ENCODE measurements around the gene ICAM2. TPM values are rescaled to one million over a fixed set of nuclear protein-coding genes. Genes with fewer than 3 reads are reported as not detected.
A peak's percentile ranks its signal among the peaks of the same experiment; 100 is the strongest.

ICAM2 gene
- polyA plus RNA-seq, 1 of the 3 experiments (the other 2 are of a cell fraction), result 0.08 TPM

DNA sequence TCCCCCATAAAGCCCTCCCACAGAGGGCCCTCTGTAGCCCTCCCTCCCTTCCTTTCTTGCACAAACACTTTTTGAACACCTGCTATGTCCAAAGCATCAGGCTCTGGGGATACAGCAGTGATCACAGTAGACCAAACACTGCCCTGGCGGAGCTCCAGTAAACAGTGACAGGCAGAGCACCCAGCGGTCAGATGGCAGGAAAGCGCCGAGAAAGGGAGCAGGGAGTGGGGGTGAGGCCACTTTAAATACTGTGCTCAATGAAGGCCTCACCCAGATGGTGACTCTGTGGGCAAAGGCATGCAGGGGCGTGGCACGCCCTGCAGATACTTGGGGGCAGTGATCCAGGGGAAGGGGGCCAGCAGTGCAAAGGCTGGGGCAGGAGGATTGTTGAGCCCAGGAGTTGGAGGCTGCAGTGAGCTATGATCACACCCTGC lies 14.7 kb downstream of the ICAM2 start:
- WGBS (ENCODE audit: low lambda C conversion rate), result 57% methylated on average over 6 of the region's 6 CpGs
- Histone ChIP-seq H3K9ac (no peak overlapping the region), H3K9me3 (no peaks in the 10 kb centered on the region), H3K4me2 (no peak overlapping the region), H3K36me3 (replicated peaks in 1 of 2; ENCODE audit: control insufficient read depth in 1 of 2, insufficient read depth in 2 of 2, low read length in 1 of 2) (no peaks in the 10 kb centered on the region), H3K79me2 (ENCODE audit: insufficient read depth) (no peaks in the 10 kb centered on the region), H3K9me2 (no peaks in the 10 kb centered on the region), H3K4me1 (ENCODE audit: control insufficient read depth in 1 of 2, insufficient read depth in 2 of 2, low read depth in 1 of 2, low read length in 1 of 2) (peaks cover 0 to 22% of the 10 kb centered on the region in 2 experiments; a peak in 1 of 4 replicates), H3K4me3 (ENCODE audit: low read depth in 2 of 2, low read length in 1 of 2) (no peak overlapping the region), H4K20me1 (ENCODE audit: insufficient read depth) (no peaks in the 10 kb centered on the region), H2AFZ (ENCODE audit: low read depth) (no peak overlapping the region), H3K27me3 (ENCODE audit: insufficient read depth) (no peaks in the 10 kb centered on the region), H3F3A (replicated peaks; ENCODE audit: insufficient read depth) (no peaks in the 10 kb centered on the region), H3K27ac (ENCODE audit: low read depth in 2 of 2, low read length in 1 of 2) (peak overlapping the region in 1 of 2 experiments; percentile 53; a peak in 1 of 4 replicates)
- TF ChIP-seq, protein P1, sequence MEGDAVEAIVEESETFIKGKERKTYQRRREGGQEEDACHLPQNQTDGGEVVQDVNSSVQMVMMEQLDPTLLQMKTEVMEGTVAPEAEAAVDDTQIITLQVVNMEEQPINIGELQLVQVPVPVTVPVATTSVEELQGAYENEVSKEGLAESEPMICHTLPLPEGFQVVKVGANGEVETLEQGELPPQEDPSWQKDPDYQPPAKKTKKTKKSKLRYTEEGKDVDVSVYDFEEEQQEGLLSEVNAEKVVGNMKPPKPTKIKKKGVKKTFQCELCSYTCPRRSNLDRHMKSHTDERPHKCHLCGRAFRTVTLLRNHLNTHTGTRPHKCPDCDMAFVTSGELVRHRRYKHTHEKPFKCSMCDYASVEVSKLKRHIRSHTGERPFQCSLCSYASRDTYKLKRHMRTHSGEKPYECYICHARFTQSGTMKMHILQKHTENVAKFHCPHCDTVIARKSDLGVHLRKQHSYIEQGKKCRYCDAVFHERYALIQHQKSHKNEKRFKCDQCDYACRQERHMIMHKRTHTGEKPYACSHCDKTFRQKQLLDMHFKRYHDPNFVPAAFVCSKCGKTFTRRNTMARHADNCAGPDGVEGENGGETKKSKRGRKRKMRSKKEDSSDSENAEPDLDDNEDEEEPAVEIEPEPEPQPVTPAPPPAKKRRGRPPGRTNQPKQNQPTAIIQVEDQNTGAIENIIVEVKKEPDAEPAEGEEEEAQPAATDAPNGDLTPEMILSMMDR (IDR thresholded peaks at IDR 0.05), result no peak
- TF ChIP-seq, protein P2, sequence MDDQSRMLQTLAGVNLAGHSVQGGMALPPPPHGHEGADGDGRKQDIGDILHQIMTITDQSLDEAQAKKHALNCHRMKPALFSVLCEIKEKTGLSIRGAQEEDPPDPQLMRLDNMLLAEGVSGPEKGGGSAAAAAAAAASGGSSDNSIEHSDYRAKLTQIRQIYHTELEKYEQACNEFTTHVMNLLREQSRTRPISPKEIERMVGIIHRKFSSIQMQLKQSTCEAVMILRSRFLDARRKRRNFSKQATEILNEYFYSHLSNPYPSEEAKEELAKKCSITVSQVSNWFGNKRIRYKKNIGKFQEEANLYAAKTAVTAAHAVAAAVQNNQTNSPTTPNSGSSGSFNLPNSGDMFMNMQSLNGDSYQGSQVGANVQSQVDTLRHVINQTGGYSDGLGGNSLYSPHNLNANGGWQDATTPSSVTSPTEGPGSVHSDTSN (IDR thresholded peaks at IDR 0.05), result no peak
- peak; percentile 69; the same call in 1 of the 2 replicates for TF ChIP-seq FOXJ3 (CRISPR knock-in tag; IDR thresholded peaks at IDR 0.05)
- peak; percentile 34; the same call in 1 of the 2 replicates for TF ChIP-seq MXI1 (IDR thresholded peaks at IDR 0.05; ENCODE audit: low read depth, low read length)
- TF ChIP-seq, protein P3, sequence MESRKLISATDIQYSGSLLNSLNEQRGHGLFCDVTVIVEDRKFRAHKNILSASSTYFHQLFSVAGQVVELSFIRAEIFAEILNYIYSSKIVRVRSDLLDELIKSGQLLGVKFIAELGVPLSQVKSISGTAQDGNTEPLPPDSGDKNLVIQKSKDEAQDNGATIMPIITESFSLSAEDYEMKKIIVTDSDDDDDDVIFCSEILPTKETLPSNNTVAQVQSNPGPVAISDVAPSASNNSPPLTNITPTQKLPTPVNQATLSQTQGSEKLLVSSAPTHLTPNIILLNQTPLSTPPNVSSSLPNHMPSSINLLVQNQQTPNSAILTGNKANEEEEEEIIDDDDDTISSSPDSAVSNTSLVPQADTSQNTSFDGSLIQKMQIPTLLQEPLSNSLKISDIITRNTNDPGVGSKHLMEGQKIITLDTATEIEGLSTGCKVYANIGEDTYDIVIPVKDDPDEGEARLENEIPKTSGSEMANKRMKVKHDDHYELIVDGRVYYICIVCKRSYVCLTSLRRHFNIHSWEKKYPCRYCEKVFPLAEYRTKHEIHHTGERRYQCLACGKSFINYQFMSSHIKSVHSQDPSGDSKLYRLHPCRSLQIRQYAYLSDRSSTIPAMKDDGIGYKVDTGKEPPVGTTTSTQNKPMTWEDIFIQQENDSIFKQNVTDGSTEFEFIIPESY (IDR thresholded peaks at IDR 0.05; ENCODE audit: borderline replicate concordance, low read depth), result no peak
- TF ChIP-seq RFX5 (IDR thresholded peaks at IDR 0.05; ENCODE audit: low read length), result no peak
- ChIA-PET CTCF (interaction anchor here (0.5 to 4.6 kb wide), 14 partner anchors 12 to 707 kb away, joined by 3 to 32 read pairs (median 7); partner anchors contain the start of genes CSHL1 and GH1), POLR2A (interaction anchor here (0.8 kb wide), 1 partner anchor 140 kb away, joined by 3 read pairs; no protein-coding TSS in a partner anchor)
- peak; percentile 76 for DNase-seq

DNA sequence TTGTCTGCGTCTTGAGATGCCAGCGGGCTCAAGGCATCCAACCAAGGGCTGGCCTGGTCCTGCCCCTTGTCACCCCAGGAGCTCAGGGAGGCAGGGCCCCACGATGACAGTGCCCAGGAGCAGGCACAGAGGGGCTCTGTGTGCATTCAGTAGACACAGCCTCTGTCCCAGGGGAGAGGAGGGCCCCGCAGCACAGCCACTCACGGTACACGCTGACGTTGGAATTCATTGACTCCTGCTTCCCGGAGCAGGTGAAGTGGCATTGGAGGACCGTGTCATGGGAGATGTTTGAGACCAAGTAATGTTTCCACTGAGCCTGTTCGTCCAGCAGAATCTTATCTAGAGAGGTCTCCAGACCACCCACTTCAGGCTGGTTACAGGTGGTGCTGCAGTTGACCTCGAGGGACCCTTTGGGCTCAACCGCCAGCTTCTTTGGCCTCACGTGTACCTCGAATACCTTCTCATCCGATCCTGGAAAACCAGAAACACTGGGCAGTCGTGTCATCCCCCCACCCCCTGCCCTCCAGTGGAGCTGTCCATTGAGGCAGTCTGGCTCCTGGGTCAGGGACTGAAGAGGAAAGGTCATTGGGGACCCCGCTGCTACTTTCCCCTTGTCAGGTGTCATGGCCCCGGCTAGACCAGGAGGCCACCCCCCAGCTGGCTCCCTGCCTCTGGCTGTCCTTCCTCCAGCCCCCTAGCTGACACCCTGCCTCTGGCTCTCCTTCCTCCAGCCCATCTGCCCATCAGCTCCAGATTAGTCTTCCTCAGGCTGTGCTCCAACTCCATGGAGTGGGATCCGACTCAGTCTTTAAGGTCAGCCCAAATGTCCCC lies 15.3 kb downstream of the ICAM2 start:
- CTCF ChIA-PET, result interaction anchor here (0.5 to 4.6 kb wide), 14 partner anchors 12 to 708 kb away, joined by 3 to 32 read pairs (median 7); partner anchors contain the start of genes CSHL1, GH1 and ICAM2
- Histone ChIP-seq H3K9me3 (no peaks in the 10 kb centered on the region), H3K79me2 (ENCODE audit: insufficient read depth) (no peaks in the 10 kb centered on the region), H3K4me3 (ENCODE audit: low read depth in 2 of 2, low read length in 1 of 2) (no peak overlapping the region), H3K9me2 (no peaks in the 10 kb centered on the region), H2AFZ (ENCODE audit: low read depth) (no peak overlapping the region), H3K4me2 (no peak overlapping the region), H3F3A (replicated peaks; ENCODE audit: insufficient read depth) (no peaks in the 10 kb centered on the region), H3K36me3 (replicated peaks in 1 of 2; ENCODE audit: control insufficient read depth in 1 of 2, insufficient read depth in 2 of 2, low read length in 1 of 2) (no peaks in the 10 kb centered on the region), H3K27ac (ENCODE audit: low read depth in 2 of 2, low read length in 1 of 2) (peak overlapping the region in 1 of 2 experiments; percentile 53; a peak in 1 of 4 replicates), H4K20me1 (ENCODE audit: insufficient read depth) (no peaks in the 10 kb centered on the region), H3K27me3 (ENCODE audit: insufficient read depth) (no peaks in the 10 kb centered on the region), H3K4me1 (ENCODE audit: control insufficient read depth in 1 of 2, insufficient read depth in 2 of 2, low read depth in 1 of 2, low read length in 1 of 2) (peaks cover 0 to 22% of the 10 kb centered on the region in 2 experiments; a peak in 1 of 4 replicates), H3K9ac (no peak overlapping the region)
- peak; percentile 19 for DNase-seq
- POLR2A ChIA-PET, result interaction anchor here (0.8 kb wide), 1 partner anchor 140 kb away, joined by 3 read pairs; no protein-coding TSS in a partner anchor
- WGBS (ENCODE audit: low lambda C conversion rate), result 65% methylated on average over 14 of the region's 19 CpGs
- TF ChIP-seq TEAD4 (IDR thresholded peaks at IDR 0.05; ENCODE audit: borderline replicate concordance, insufficient read depth) (no peak), FOXJ3 (CRISPR knock-in tag; IDR thresholded peaks at IDR 0.05) (no peak), GABPA (IDR thresholded peaks at IDR 0.05; ENCODE audit: low read depth) (no peak), FOSL2 (IDR thresholded peaks at IDR 0.05; ENCODE audit: borderline replicate concordance, low read depth) (no peak), RCOR1 (IDR thresholded peaks at IDR 0.05; ENCODE audit: low read length) (no peak), FOXM1 (IDR thresholded peaks at IDR 0.05; ENCODE audit: low read depth) (no peak), RAD21 (IDR thresholded peaks at IDR 0.05; ENCODE audit: low read length) (no peak), SMC3 (IDR thresholded peaks at IDR 0.05; ENCODE audit: low read depth, low read length) (no peak)
- TF ChIP-seq, protein P4, sequence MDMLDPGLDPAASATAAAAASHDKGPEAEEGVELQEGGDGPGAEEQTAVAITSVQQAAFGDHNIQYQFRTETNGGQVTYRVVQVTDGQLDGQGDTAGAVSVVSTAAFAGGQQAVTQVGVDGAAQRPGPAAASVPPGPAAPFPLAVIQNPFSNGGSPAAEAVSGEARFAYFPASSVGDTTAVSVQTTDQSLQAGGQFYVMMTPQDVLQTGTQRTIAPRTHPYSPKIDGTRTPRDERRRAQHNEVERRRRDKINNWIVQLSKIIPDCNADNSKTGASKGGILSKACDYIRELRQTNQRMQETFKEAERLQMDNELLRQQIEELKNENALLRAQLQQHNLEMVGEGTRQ (IDR thresholded peaks at IDR 0.05; ENCODE audit: borderline replicate concordance, low read depth, low read length), result no peak
- TF ChIP-seq, protein P2 (IDR thresholded peaks at IDR 0.05), result no peak
- TF ChIP-seq, protein P3 (IDR thresholded peaks at IDR 0.05; ENCODE audit: borderline replicate concordance, low read depth), result no peak

All from SK-N-SH (cell line).